Activated naive CD4-positive, alpha-beta T cell treated with anti-CD3 and anti-CD28 coated beads, Interleukin-2, amount 10 ng/mL, durations not matched to agents 7 days and 5 days (primary cell): ENCODE data around the gene SLC8A1.
"Not testable (repeated sequence)": the region's sequence is repeated elsewhere in the genome, so short reads cannot be mapped to it uniquely, and the experiment has no call there.

Experiments
- CTCF ChIA-PET: fragments of 350-600 bp; sonication (Branson Sonifier 250); formaldehyde crosslinking; loops from one replicate; lab custom pipeline; 2021; ENCODE audit warnings: antibody characterized with exemption; lab: Charles Lee
- DNase-seq: peaks from one replicate; pipeline ENCODE4 v3.0.0-alpha.2; 2020
- H3K27ac Mint-ChIP-seq: one replicate; pipeline ENCODE4 v1.8.0; 2021; ENCODE audit warnings: mild to moderate bottlenecking, moderate library complexity, mixed read lengths
- H3K27me3 Mint-ChIP-seq: one replicate; pipeline ENCODE4 v1.8.0; 2021; ENCODE audit warnings: mild to moderate bottlenecking, mixed read lengths
- H3K36me3 Mint-ChIP-seq: one replicate; pipeline ENCODE4 v1.8.0; 2021; ENCODE audit warnings: mixed read lengths
- H3K4me1 Mint-ChIP-seq: one replicate; pipeline ENCODE4 v1.8.0; 2021; ENCODE audit warnings: mixed read lengths
- H3K4me3 Mint-ChIP-seq: one replicate; pipeline ENCODE4 v1.8.0; 2021; ENCODE audit warnings: mild to moderate bottlenecking, moderate library complexity, mixed read lengths
- H3K9me3 Mint-ChIP-seq: one replicate; pipeline ENCODE4 v1.8.0; 2021; ENCODE audit warnings: mixed read lengths

The SLC8A1 gene

DNA sequence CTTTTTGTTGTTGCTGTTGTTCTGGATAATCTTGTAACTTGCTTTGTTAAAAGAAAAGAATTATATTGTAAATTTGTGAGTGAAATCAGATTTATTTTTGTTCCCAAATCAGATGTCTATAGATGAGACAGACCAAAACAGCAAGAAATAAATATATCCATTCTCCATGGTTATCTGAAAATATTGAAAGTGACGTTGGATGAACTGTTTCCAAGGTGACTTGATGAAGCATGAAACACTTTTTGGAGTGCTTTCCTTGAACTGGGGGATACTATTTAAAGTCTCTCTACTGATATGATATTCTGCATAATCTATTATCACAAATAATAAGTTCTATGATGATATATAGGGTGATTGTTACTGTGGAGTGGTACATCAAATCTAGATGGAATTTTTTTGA lies 357.4 kb downstream of the SLC8A1 start:
- CTCF ChIA-PET = no interaction called here
- Mint-ChIP-seq H3K4me1 (no peaks in the 10 kb centered on the region), H3K27me3 (no peaks in the 10 kb centered on the region), H3K27ac (no peak overlapping the region), H3K4me3 (no peak overlapping the region), H3K9me3 (no peaks in the 10 kb centered on the region), H3K36me3 (no peaks in the 10 kb centered on the region)
- no peak for DNase-seq

DNA sequence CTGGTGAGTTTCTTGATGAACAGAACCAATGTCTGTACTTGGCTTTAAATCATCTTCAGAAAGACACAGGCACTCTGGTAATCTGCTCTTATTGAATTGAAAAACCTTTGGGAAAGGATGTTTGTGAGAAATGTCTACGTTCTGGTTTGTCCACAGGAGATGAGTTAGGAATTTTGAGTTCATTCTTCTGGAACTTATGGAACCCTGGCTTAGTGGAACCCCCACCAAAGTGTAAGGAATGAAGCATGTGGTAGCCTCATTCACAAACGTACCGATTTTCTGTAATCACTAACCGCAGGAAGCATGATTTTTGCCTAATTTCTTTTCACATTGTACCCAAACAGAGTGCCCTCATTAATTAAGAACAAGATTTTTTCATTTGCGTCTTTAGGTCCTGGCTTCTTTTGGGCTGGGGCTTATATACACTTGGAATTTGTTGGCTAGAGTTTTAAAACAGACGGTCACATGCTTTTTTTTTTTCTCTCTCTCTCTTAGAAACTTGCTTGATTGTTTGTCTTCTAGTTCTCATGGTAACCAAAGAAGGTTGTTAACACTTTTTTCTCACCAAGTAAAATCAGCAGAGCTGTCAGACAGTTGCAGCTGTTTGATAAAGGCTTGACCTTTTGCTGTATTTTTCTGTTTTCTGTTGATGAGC lies 358.7 kb downstream of the SLC8A1 start:
- Mint-ChIP-seq H3K36me3 (no peaks in the 10 kb centered on the region), H3K4me3 (no peak overlapping the region), H3K27ac (no peak overlapping the region), H3K27me3 (no peaks in the 10 kb centered on the region), H3K9me3 (no peaks in the 10 kb centered on the region), H3K4me1 (no peaks in the 10 kb centered on the region)
- CTCF ChIA-PET = no interaction called here
- DNase-seq = no peak

GRCh38 chr2:40090044-40090443 lies 361.8 kb downstream of the SLC8A1 start:
- Mint-ChIP-seq H3K36me3 (no peaks in the 10 kb centered on the region), H3K27ac (no peak overlapping the region), H3K9me3 (no peaks in the 10 kb centered on the region), H3K4me1 (no peaks in the 10 kb centered on the region), H3K27me3 (no peaks in the 10 kb centered on the region), H3K4me3 (no peak overlapping the region)
- no peak for DNase-seq
- CTCF ChIA-PET = no interaction called here

DNA sequence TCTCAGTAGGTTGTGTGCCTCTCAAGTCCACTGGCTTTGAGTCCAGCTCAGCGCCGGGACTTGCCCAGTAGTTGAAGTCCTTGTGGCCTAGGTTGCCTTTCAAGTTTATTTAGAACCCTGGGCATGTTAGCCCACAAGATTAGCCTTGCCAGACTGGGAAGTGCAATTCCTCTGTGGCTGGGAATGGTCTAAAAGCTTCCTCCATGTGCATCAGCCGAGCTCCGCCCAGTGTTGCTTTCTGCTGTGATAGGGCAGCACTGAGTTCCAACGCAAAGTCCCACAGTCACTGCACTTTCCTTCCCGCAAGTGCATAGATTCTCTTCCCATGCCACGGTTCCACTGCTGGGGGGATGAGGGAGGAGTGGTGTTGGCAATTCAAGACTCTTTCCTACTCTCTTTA lies 364.0 kb downstream of the SLC8A1 start:
- Mint-ChIP-seq H3K36me3 (no peaks in the 10 kb centered on the region), H3K27ac (no peak overlapping the region), H3K4me3 (no peak overlapping the region), H3K4me1 (no peaks in the 10 kb centered on the region), H3K27me3 (no peaks in the 10 kb centered on the region), H3K9me3 (no peaks in the 10 kb centered on the region)
- CTCF ChIA-PET = no interaction called here
- no peak for DNase-seq

DNA sequence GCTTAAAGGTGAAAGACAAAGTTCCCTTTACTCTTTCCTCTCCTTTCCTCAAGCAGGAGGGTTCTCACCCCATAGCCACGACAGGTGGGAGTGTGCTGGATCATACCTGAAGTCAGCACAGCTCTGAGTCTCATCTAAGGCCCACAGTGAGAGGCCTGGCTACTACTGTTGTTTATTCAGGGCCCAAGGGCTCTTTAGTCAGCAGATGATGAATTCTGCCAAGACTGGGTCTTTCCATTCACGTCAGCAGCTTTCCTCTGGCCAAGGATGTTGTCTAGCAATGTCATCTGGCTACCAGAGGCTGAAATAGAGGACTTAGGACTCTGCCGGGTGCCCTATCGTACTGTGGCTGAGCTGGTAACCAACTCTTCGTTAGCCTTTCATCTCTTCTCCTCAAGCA lies 364.5 kb downstream of the SLC8A1 start:
- no peak overlapping the region for H3K27ac Mint-ChIP-seq
- CTCF ChIA-PET = no interaction called here
- no peaks in the 10 kb centered on the region for H3K4me1 Mint-ChIP-seq

DNA sequence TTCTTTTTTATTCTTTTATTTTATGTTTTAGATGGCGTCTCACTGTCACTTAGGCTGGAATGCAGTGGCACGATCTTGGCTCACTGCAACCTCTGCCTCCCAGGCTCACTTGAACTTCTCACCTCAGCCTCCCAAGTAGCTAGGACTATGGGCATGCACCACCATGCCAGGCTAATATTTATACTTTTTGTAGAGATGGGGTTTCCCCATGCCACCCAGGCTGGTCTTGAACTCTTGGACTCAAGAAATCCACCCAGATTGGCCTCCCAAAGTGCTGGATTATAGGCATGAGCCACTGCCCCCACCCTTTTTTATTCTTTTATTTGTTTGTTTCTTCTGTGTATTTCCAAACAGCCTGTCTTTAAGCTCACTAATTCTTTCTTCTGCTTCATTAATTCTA lies 366.1 kb downstream of the SLC8A1 start:
- H3K27ac Mint-ChIP-seq = no peak overlapping the region
- no peak overlapping the region for H3K4me3 Mint-ChIP-seq
- no peaks in the 10 kb centered on the region for H3K9me3 Mint-ChIP-seq
- no peak for DNase-seq
- no peaks in the 10 kb centered on the region for H3K36me3 Mint-ChIP-seq
- CTCF ChIA-PET = no interaction called here
- H3K4me1 Mint-ChIP-seq = no peaks in the 10 kb centered on the region
- no peaks in the 10 kb centered on the region for H3K27me3 Mint-ChIP-seq

More for the DNA sequence above, 364.5 kb downstream of the SLC8A1 start:
- DNase-seq = no peak
- no peaks in the 10 kb centered on the region for H3K36me3 Mint-ChIP-seq
- H3K4me3 Mint-ChIP-seq = no peak overlapping the region
- H3K9me3 Mint-ChIP-seq = no peaks in the 10 kb centered on the region
- H3K27me3 Mint-ChIP-seq = no peaks in the 10 kb centered on the region

DNA sequence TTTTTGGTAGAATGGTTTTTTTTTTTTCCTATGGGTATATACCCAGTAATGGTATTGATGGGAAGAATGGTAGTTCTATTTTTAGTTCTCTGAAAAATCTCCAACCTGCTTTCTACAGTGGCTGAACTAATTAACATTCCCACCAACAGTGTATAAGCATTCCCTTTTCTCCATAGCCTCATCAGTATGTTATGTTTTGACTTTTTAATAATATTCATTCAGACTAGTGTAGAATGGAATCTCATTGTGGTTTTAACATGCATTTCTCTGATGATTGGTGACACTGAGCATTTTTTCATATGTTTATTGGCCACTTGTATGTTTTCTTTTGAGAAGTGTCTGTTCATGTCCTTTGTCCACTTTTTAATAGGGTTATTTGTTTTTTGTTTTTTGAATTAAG lies 378.6 kb downstream of the SLC8A1 start:
- DNase-seq, H3K9me3 Mint-ChIP-seq, H3K4me3 Mint-ChIP-seq, H3K27ac Mint-ChIP-seq, CTCF ChIA-PET, H3K27me3 Mint-ChIP-seq, H3K4me1 Mint-ChIP-seq, H3K36me3 Mint-ChIP-seq: not testable (repeated sequence)

DNA sequence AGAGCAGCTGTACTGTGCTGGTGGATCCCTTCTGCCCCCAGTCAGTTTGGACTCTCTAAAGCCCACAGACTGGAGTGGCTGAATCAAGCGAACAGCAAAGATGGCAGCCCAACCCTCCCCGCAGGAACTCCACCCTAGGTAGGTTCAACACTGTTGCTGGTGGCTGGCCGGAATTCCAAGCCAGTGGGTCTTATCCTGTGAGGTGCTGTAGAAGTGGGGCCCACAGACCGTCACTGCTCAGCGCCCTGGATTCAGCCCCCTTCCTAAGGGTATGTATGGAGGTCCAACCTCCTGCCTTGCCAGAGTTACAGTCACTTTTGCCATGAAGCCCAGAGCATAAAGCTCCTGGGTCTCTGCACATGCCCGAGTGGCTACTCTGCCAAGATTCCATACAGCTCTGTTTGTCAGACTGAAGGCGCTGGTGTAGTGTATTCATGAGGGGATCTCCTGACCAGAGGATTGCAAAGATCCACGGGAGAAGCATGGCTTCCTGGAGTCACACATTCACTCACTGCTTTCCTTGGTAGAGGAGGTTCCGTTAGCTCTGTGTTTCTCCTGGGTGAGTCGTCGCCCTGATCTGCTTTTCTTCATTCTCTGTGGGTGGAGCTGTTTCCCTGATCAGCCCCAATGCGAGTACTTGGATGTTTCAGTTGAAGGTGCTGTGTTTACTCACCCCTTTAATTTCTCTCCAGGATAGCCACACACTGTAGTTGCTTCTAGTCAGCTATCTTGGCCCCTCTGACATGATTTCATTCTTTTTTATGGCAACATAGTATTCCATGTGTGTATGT lies 379.3 kb downstream of the SLC8A1 start:
- CTCF ChIA-PET = no interaction called here
- H3K9me3 Mint-ChIP-seq = peaks cover 3% of the 10 kb centered on the region

DNA sequence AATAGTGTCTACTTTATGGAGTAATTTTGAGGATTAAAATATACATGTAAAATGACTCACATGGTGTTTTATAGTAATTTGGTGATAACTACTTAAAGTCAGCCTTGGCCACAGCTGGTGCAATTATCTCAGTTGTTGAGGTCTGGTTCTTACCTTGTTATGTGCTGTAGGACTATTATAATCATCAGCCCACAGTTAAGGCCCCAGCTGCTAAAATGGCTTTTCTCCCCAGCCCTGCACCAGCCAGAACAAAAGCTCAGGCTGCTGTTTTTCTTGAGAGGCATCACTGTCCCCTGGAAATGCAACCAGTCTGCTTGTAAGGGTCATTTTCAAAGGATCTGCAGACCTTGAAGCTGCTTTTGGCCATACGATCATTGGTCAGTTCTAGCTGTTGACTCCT lies 389.5 kb downstream of the SLC8A1 start:
- Mint-ChIP-seq H3K27me3 (no peaks in the 10 kb centered on the region), H3K27ac (no peak overlapping the region), H3K36me3 (no peaks in the 10 kb centered on the region), H3K4me3 (no peak overlapping the region), H3K4me1 (no peaks in the 10 kb centered on the region), H3K9me3 (peaks cover 9% of the 10 kb centered on the region)
- CTCF ChIA-PET = no interaction called here
- no peak for DNase-seq

More for the DNA sequence above, 379.3 kb downstream of the SLC8A1 start:
- Mint-ChIP-seq H3K4me3 (no peak overlapping the region), H3K27me3 (no peaks in the 10 kb centered on the region), H3K27ac (no peak overlapping the region), H3K36me3 (no peaks in the 10 kb centered on the region), H3K4me1 (no peaks in the 10 kb centered on the region)
- no peak for DNase-seq

GRCh38 chr2:40049781-40050180 lies 402.1 kb downstream of the SLC8A1 start:
- H3K9me3 Mint-ChIP-seq = no peaks in the 10 kb centered on the region
- CTCF ChIA-PET = no interaction called here
- no peak for DNase-seq
- no peak overlapping the region for H3K4me3 Mint-ChIP-seq
- no peak overlapping the region for H3K27ac Mint-ChIP-seq
- no peaks in the 10 kb centered on the region for H3K36me3 Mint-ChIP-seq
- H3K4me1 Mint-ChIP-seq = no peaks in the 10 kb centered on the region
- H3K27me3 Mint-ChIP-seq = no peaks in the 10 kb centered on the region

GRCh38 chr2:40048506-40048905 lies 403.4 kb downstream of the SLC8A1 start:
- CTCF ChIA-PET = interaction anchor here (0.6 kb wide), 1 partner anchor 115 kb away, joined by 4 read pairs; no protein-coding TSS in a partner anchor
- no peaks in the 10 kb centered on the region for H3K4me1 Mint-ChIP-seq
- H3K27ac Mint-ChIP-seq = no peak overlapping the region
- no peak for DNase-seq
- H3K27me3 Mint-ChIP-seq = no peaks in the 10 kb centered on the region
- no peaks in the 10 kb centered on the region for H3K9me3 Mint-ChIP-seq
- H3K36me3 Mint-ChIP-seq = no peaks in the 10 kb centered on the region
- no peak overlapping the region for H3K4me3 Mint-ChIP-seq

DNA sequence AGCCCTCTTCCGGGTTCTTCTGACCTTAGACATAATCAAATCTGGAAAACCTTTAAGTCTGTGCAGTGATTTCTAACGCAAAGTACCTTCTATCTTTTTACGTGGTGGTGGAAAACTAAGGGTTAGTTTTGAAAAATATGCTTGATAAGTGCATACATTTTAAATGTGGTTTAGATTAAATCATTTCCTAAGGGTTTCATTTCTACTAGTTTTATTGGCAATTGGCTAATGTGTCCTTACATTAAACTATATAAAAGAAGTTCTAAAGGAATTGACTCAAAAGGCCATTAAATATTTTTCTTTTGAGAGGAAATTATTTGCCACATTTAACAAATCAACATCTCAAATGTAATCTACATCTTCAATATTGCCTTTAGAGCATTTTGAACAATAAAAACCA lies 404.5 kb downstream of the SLC8A1 start:
- Mint-ChIP-seq H3K27me3 (no peaks in the 10 kb centered on the region), H3K9me3 (no peaks in the 10 kb centered on the region), H3K36me3 (no peaks in the 10 kb centered on the region), H3K27ac (no peak overlapping the region), H3K4me1 (no peaks in the 10 kb centered on the region), H3K4me3 (no peak overlapping the region)
- no peak for DNase-seq
- CTCF ChIA-PET = no interaction called here
